GM19455 (cell line): ENCODE data around the gene TUB.

Experiments
- ATAC-seq: cut with Tn5 transposase; IDR thresholded peaks from one replicate; pipeline ENCODE4 v1.9.1; 2021; ENCODE audit not compliant: unreplicated experiment

The TUB gene

DNA sequence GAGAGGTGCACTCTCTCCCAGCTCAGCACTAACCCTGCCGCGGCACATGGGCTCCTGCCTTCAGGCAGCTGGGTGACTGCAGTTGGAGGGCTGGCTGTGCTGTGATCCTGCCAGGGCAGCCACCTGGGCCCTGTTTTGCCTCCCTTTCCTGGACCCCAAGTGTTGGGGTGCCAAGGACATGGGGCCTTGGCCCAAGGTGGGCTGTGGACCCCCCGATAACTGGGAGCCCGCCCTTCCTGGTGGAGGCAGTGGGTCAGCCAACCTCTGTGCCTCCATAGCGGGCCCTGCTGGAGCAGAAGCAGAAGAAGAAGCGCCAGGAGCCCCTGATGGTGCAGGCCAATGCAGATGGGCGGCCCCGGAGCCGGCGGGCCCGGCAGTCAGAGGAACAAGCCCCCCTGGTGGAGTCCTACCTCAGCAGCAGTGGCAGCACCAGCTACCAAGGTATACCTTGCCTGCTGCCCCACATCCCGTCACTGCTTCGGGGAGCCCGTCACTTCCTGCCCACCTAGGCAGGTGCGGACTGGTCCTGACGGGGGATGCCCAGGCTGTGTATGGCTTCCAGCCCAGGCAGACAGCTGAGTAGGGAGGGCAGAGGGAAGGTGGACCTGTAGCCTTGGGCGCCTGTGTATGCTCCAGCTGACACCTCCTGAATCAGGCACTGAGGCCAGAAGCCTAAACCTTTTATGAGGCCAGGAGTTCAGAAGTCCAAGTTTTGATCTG is 8.9 kb downstream of the TUB start:
- no peak for ATAC-seq

DNA sequence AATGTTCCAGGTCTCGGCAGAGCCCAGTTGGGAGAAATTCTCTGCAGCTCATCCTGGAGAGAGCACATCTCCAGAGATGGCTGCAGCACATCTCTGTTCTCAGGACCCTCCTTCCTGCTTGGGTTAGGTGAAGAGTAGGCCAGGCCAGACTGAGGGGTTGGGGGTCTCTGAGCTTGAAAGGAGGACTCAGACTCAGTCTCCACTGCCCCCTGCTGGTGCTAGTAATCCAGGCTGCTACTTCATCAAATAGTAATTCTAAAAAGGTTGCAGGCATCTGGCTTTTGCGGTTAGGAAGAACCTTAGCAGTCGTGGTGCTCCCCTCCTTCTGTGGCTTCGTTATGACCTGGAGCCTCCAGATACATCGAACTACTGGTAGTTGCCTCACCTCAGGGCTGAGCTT is 9.7 kb downstream of the TUB start:
- no peak for ATAC-seq

- ATAC-seq = no peak
These were observed 10.7 kb downstream of the TUB start for GRCh38 chr11:8091721-8092120.

GRCh38 chr11:8092587-8093424 is 11.8 kb downstream of the TUB start:
- ATAC-seq = peak; percentile 74

DNA sequence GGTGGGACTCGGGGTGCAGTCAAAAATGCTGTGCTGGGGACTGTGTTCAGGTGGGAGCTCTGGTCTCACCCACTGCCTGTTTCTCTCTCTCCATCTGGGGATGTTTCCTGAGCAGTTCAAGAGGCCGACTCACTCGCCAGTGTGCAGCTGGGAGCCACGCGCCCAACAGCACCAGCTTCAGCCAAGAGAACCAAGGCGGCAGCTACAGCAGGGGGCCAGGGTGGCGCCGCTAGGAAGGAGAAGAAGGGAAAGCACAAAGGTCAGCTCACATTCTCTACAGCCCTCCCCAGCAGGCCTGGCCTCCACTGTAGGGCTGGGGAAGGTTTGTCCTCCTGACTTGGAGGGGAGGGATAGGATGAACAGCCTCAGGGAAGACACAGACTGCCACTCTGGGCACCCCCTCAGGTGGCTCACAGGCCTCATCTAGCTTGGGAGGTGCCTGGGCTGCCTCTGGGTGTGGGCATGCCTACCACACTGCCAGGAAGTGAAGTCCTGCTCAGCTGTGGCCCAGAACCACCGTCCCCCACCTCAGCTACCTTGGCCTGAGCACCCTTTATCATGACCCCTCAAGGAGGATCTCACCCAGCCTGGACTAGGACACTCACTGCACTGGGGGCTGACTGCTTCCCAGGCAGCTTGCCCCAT is 13.0 kb downstream of the TUB start:
- ATAC-seq = no peak

GRCh38 chr11:8094656-8095055 is 13.6 kb downstream of the TUB start:
- no peak for ATAC-seq

GRCh38 chr11:8095371-8095770 is 14.4 kb downstream of the TUB start:
- ATAC-seq = no peak

- ATAC-seq = no peak
These were observed 15.0 kb downstream of the TUB start for GRCh38 chr11:8095806-8096522.

DNA sequence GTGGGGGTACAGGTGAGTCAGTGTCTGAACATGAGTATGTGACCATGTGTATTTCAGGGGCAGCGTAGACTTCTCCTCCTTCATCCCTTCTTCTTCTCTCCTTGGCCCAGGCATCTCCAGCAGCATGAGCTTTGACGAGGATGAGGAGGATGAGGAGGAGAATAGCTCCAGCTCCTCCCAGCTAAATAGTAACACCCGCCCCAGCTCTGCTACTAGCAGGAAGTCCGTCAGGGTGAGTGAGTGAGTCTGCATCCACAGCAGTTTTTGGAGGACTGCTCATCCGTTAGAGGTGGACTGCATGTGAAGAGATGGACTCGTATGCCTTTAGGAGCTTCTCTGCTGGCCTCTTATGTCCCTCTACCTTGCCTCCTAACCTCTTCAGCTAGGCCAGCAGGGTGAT is 15.6 kb downstream of the TUB start:
- ATAC-seq = no peak

DNA sequence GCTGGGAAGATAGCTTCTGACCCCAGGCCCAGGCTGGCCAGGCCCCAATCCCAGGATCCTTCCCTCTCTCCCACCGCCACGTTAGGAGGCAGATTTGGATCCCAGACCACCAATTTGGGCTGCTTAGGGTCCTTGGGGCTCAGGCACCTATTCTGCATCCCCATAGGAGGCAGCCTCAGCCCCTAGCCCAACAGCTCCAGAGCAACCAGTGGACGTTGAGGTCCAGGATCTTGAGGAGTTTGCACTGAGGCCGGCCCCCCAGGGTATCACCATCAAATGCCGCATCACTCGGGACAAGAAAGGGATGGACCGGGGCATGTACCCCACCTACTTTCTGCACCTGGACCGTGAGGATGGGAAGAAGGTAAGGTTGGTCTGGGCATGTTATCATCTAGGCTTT is 16.1 kb downstream of the TUB start:
- no peak for ATAC-seq

GRCh38 chr11:8097468-8097867 is 16.5 kb downstream of the TUB start:
- ATAC-seq = no peak

DNA sequence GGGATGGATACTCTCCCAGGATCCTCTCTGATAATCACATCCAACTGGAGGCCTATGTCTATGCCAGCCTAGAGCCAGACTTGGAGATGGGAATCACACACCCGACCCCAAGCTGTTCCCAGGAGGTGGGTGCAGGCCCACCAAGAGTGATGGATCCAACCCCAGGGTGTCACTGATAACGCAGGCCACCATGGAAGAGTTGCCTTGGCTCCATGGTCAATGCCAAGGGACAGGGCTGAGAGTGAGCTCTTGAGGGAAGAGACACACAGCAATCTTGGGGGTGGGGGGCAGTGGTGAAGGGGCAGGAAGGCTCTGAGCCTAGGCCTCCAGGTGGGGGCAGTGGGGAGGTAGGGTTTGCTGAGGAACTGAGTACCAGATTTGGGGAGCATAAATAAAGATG is 16.9 kb downstream of the TUB start:
- no peak for ATAC-seq

DNA sequence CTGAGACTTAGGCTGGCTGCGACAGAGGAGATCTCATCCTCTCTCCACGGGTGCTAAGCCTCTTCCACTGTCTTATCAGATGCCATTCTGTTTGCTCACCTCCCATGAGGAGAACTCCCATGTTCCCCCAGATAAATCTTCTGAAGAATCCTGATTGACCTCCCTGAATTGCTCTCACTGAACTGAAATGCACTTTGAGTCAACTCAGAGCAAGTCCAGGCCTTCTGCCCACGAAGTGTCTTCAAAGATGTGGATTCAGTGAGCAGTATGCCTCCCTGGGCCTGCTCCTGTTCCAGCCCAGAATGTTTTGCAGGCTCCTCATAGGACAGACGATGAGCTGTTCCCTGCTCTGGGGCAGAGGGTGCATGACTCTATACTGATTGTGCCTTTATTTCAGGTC is 17.4 kb downstream of the TUB start:
- ATAC-seq = no peak

DNA sequence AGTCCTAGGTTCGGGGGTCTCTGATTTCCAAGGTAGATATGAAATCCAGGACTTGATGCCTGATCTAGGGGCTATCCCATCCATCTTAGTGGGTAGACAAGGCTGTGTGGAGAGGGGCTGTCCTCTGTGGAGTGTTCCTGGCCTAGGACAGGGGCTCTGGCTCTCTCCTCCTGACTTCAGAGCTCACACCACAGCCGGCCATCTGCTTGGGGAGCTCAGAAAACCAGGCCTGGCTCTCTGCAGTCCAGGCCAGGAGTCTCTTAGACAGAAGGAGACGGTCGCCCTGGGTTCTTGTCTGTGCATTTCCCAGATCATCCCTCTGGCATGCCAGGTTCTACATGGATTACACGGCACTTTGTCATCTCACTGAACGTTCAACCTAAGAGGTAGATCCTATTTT is 17.9 kb downstream of the TUB start:
- ATAC-seq = no peak

GRCh38 chr11:8099291-8099899 is 18.4 kb downstream of the TUB start:
- no peak for ATAC-seq

GRCh38 chr11:8100158-8100557 is 19.1 kb downstream of the TUB start:
- no peak for ATAC-seq

DNA sequence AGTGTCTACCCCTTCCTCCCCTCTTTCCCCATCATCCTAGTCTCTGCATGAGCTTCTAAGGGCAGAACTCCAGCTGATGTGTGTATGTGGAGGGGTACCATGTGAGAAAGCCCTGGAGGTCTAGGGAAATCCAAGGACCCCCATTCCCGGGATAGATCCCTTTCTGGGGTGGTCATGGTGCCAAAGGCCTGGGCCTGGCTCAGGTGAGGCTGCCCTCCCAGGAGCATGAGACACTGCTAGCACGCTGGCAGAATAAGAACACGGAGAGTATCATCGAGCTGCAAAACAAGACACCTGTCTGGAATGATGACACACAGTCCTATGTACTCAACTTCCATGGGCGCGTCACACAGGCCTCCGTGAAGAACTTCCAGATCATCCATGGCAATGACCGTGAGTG is 19.6 kb downstream of the TUB start:
- no peak for ATAC-seq

DNA sequence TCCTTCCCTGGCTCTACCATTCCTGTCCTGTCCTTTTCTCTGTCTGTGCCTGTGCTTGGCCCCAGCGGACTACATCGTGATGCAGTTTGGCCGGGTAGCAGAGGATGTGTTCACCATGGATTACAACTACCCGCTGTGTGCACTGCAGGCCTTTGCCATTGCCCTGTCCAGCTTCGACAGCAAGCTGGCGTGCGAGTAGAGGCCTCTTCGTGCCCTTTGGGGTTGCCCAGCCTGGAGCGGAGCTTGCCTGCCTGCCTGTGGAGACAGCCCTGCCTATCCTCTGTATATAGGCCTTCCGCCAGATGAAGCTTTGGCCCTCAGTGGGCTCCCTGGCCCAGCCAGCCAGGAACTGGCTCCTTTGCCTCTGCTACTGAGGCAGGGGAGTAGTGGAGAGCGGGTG is 20.4 kb downstream of the TUB start:
- no peak for ATAC-seq

GRCh38 chr11:8102296-8102915 is 21.4 kb downstream of the TUB start:
- no peak for ATAC-seq

DNA sequence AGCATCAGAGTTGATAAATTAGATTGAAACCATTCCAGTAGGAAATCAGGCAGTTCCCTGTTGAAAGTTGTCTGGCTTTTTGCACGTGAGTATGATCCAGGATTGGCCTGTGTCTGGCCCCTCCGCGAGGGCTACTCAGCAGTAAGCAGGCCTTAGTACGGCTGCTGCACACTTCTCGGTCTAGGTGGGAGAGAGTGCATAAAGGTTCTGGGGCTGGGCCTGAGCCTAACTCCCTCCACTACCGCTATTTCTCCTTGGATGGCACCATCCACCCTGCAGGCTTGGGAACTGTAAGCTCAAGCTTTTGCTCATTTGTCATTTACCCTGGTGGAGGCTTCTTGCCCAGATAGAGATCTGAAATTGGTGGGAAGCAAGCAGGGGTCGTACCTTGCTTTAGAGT is 22.0 kb downstream of the TUB start:
- ATAC-seq = no peak

DNA sequence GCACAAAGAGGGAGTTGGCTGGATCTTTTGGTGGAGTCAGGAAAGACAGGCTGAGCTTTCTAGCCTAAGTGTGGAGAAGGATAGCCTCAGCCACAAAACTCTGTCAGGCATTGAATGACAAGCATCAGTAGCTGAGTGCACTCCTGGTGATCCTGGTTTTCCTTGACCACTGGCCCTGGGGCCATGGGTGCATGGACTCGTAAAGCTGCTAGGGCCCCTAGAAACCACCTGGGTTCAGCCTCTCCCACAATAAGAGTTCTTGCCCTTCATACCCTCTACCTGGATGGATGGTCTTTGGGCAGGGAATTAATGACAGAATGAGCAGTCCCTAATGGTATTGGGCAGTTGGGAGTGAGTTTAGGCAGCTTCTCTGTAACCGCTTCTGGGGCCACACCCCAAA is 22.9 kb downstream of the TUB start:
- no peak for ATAC-seq
